Measurements from ENCODE around the gene CCDC122.

GRCh38 chr13:43800828-43801227 lies 78.7 kb downstream of the CCDC122 start:
- TF ChIP-seq IRF1 (CRISPR knock-in tag; IDR thresholded peaks at IDR 0.05) (no peak), FOXK1 (CRISPR knock-in tag; IDR thresholded peaks at IDR 0.05) (no peak), ZBTB43 (CRISPR knock-in tag; IDR thresholded peaks at IDR 0.05) (no peak), CTCF (IDR thresholded peaks at IDR 0.05) (no peak), ESRRA (CRISPR knock-in tag; IDR thresholded peaks at IDR 0.05; ENCODE audit: borderline replicate concordance) (no peak), ZNF281 (CRISPR knock-in tag; IDR thresholded peaks at IDR 0.05) (no peak), ATF3 (CRISPR knock-in tag; conservative IDR thresholded peaks at IDR 0.05) (no peak), CREB1 (CRISPR knock-in tag; IDR thresholded peaks at IDR 0.05) (no peak), USF1 (CRISPR knock-in tag; IDR thresholded peaks at IDR 0.05) (no peak), NR2C2 (CRISPR knock-in tag; IDR thresholded peaks at IDR 0.05) (no peak)

All from WTC11 (cell line).